GM18508 (cell line): ENCODE data around the gene LRRC63.
"Not testable (repeated sequence)": the region's sequence is repeated elsewhere in the genome, so short reads cannot be mapped to it uniquely, and the experiment has no call there.

ENCODE experiments used
- ATAC-seq: cut with Tn5 transposase; IDR thresholded peaks from one replicate; pipeline ENCODE4 v1.9.1; 2021; ENCODE audit warnings: moderate number of reproducible peaks; ENCODE audit not compliant: insufficient read depth, unreplicated experiment

The LRRC63 gene

GRCh38 chr13:46232281-46232680, 20.6 kb downstream of the LRRC63 start:
- no peak for ATAC-seq

GRCh38 chr13:46235286-46235685, 23.6 kb downstream of the LRRC63 start:
- ATAC-seq: no peak

- ATAC-seq: no peak
Measured at GRCh38 chr13:46265292-46265691, 53.6 kb downstream of the LRRC63 start.

DNA sequence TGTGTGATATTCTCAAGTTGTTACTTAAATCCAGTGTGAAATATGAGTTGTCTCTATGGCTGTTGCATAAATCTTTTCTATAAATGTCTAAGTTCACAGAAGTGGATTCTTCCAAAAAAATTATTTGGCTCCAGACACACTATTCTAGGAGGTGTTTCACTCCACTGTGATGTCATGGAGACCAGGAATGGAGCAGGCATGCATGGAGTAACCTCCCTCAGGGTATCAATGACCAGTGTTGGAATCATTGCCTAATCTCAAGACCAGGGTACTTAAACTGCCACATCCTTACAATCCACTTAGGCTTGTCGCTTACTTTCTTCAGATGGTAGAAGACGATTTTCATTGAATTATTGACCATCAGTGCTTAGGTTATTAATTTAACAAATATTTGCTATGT, 55.4 kb downstream of the LRRC63 start:
- no peak for ATAC-seq

DNA sequence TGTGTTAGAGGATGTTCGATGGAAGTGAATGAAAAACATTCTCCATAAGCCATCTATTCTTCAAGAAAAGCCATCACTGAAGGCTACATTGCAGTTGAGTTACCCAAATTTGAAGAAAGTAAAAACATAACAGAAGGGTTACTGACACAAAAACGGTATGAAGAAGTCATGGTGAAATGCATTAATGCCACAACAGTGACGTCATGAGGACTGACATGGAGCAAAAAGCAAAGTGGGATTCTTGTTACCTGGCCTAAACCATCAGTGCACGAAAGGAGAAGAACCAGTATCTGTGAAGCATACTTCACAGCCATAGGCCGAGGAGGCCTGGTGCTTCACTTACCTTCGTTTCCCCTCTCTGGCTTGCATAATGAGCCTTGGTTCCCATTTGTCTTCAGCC, 58.7 kb downstream of the LRRC63 start:
- no peak for ATAC-seq

DNA sequence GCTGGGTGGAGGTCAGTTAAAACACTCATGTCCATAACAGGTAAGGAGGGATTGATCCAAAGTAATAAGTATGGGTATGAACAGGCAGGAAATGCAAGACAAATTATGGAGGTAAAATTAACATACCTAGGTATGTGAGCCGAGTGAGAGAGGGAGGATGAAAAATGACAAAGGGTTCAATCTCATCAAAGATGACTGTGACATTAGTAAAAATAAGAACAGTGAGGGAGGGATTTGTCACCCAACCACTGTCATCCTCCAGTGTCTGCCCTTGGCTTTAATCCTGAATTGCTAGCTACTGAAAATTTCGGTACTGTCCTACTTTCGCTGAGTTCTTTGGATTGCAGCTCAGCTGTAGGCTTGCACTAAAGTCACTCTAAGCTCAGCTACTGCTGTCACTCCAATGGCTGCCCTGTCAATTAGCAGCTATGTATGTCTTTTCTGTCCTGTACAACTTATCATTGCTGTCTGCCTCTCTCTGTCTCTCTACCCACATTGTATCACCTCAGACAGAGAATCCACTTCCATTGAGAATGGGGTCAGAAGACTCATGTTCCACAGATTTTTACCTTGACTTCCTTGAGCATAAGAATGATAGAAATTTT, 62.5 kb downstream of the LRRC63 start:
- no peak for ATAC-seq

DNA sequence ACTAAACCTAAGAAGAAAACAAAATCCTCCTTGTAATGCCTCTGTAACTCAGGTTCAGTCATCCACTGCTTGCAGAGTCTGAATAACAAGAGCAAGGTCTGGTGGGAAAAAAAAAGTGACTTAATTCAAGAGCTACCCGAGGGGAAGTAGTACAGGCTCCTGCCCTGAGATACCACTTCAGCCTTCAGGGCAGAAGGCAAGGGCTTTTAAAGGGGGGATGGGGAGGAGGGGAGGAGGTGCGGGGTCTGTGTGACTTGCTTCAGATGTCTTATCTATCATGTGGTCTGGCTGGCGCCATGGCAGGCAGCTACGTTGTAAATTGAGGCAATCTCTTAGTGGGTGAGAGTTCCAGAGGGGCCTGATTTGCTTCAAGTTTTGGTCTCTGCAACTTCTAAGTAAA, 66.7 kb downstream of the LRRC63 start:
- no peak for ATAC-seq

DNA sequence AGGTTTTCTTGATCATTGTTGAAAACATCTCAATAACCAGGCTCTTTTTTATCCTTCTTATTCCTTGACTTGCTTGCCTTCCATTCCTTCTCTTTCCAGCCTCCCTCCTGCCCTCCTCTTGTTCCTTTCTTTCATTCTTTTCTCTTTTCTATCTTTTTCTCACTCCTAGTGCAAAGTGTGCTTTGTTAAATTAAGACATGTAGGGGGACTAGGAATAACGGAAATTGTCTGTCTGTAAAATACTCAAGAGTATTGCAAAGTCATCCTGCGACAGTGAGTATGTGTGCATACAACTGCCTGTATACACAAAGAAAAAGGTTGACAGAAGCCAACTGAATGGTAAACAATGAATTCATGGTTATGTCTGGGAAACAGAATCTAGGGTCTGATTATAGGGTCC, 70.1 kb downstream of the LRRC63 start:
- ATAC-seq: no peak

DNA sequence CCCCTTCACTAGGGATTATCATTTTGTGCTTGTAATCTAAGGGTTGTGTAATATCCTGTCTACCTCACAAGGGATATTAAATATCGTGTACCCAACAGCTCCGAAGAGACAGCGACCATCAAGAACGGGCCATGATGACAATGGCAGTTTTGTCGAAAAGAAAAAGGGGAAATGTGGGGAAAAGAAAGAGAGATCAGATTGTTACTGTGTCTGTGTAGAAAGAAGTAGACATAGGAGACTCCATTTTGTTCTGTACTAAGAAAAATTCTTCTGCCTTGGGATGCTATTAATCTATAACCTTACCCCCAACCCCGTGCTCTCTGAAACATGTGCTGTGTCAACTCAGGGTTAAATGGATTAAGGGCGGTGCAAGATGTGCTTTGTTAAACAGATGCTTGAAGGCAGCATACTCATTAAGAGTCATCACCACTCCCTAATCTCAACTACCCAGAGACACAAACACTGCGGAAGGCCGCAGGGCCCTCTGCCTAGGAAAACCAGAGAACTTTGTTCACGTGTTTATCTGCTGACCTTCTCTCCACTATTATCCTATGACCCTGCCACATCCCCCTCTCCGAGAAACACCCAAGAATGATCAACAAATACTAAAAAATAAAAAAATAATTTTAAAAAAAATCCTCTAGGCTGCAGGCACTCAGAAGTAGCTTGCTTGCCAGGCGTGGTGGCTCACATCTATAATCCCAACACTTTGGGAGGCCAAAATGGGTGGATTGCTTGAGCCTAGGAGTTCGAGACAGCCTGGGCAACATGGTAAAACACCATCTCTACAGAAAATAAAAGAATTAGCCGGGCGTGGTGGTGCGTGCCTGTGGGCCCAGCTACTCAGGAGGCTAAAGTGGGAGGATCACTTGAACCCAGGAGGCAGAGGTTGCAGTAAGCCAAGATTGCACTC, 72.4 kb downstream of the LRRC63 start:
- ATAC-seq: not testable (repeated sequence)

DNA sequence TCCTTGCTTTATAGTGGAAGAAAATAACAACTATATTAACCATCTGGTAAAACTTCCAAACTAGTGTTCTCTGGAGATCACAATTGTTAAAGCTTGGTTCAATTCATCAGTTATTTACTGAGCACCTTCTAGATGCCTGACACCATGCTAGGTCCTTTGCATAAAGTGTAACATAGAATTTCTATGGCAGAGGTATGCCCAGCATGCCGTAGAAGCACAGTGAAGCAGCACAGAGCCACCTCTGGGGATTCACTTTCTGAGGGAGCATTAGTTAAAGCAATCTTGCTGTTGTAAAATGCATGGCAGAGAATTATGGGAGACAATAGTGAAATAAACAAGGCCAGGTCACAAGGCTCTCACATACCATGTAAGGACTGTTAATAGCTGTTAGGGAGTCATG, 75.2 kb downstream of the LRRC63 start:
- ATAC-seq: no peak

DNA sequence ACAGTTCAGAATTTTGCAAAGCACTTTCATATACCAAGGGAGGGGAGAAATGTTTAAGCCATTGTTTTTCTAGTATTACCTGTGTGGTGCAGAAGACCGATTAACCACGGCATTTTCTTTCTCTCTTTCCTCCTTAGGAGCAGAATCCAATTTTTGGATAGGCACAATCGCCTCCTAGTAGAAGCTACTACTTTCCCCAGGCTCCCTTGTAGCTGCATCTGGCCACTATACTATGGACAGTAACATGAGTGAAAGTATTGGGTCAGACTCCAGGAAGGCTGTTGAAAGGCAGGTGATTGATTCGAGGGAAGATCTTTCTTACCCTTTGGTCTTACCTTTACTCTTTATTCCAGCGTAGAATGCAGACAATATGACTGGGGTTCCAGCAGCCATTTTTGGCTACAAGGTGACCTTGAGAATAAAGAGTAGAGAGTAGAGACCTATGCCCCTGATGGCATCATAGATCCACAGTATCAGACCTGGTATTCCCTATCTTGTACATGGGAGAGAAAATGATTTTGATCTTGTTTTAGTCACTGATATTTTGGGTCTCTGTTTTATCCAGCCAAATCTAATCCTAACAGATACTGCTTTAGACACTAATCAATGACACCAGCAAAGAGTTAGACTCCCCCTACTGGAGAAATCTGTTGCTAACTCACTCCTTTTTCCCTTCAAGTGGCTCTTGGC, 77.0 kb downstream of the LRRC63 start:
- no peak for ATAC-seq

GRCh38 chr13:46289260-46289955, 77.7 kb downstream of the LRRC63 start:
- ATAC-seq: no peak

- no peak for ATAC-seq
Measured at GRCh38 chr13:46290434-46290833, 78.7 kb downstream of the LRRC63 start.

GRCh38 chr13:46293436-46293835, 81.7 kb downstream of the LRRC63 start:
- no peak for ATAC-seq

DNA sequence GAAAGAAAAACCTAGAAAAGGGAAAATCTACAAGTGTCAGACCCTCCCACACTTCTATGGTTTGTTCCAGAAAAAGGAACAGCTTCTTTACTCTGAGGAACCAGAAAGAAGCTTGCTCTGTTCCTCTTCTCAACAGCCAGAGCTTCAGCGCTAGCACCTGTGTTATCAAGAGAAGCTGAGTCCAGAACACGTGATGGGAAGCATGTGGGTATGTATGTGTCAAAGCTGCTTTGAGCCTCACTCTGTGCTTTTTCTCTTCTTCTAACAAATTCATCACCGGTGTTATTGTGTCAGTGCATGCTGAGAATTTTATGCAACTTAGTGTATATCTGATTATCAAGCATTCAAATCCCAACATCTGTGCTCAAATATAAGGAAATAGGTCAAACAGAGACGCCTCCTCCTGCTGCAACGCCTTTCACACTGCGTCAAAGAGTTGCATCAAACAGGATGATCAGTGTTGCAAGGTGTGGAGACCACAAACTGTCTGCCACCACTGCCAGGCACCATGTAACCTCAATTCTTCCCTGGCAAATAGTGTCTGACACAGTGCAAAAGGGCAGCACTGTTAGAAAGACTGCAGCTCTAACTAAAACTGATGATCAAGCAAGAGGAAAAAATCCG, 83.9 kb downstream of the LRRC63 start:
- no peak for ATAC-seq

GRCh38 chr13:46296115-46296822, 84.5 kb downstream of the LRRC63 start:
- no peak for ATAC-seq

GRCh38 chr13:46296921-46297320, 85.2 kb downstream of the LRRC63 start:
- ATAC-seq: no peak

DNA sequence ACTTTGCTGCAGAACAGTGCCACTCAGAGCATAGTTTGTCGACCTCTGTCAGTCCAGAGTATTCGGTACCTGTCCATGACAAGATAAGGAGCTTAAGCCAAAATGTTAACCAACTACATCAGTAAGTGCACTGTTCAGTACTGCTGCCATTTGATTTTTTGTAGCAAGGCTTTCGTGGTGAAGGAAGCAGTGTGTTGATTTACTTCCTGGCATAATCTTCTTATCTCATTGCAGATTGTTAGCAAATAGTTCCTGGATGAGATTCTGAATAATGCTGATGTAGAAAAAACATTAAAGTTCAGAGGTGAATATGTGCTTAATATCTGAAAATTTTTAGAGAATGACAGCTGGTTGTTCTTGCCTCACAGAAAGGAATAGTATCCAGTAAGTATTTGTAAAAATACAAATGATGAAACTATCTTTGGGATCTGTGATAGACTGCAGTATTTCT, 85.7 kb downstream of the LRRC63 start:
- no peak for ATAC-seq

DNA sequence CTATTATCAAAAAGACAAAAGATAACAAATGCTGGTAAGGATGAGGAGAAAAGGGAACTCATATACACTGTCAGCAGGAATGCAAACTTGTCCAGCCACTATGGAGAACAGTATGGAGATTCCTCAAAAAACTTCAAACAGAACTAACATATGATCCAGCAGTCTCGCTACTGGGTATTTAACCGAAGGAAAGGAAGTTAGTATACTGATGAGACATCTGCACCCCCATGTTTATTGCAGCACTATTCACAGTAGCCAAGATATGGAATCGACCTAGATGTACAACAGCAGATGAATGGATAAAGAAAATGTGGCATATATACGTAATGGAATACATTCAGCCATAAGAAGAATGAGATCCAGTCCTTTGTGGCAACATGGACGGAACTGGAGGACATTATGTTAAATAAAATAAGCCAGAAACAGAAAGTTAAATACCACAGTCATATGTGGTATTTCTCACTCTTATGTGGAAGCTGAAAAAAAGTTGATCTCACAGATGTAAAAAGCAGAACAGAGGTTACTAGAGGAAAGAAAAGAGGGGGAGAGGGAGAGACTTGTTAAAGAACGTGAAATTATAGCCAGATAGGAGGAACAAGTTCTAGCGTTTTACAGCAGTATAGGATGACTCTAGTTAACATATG, 92.1 kb downstream of the LRRC63 start:
- ATAC-seq: no peak
